Osteoblast (primary cell): ENCODE data around the gene UBE2Q2. TPM values are rescaled to one million over a fixed set of nuclear protein-coding genes. Genes with fewer than 3 reads are reported as not detected.
"Not testable (repeated sequence)": the region's sequence is repeated elsewhere in the genome, so short reads cannot be mapped to it uniquely, and the experiment has no call there.

Experiments used
- DNase-seq: peaks from one replicate; pipeline ENCODE4 v3.0.0; 2011; ENCODE audit warnings: low spot score, mixed read lengths; ENCODE audit not compliant: insufficient read length; ENCODE audit errors: missing footprints
- H2AFZ ChIP-seq: 2 replicates; pipeline ENCODE4 v1.6.0; 2011; ENCODE audit warnings: mild to moderate bottlenecking, low read length
- H3K27ac ChIP-seq: 2 replicates; pipeline ENCODE4 v1.5.1; 2011; ENCODE audit warnings: mild to moderate bottlenecking, low read depth, low read length, moderate library complexity
- H3K27me3 ChIP-seq: 2 replicates; pipeline ENCODE4 v1.6.0; 2012; ENCODE audit warnings: mild to moderate bottlenecking, control low read depth, inconsistent platforms, low read length, moderate library complexity; ENCODE audit not compliant: insufficient read depth
- H3K36me3 ChIP-seq: 2 replicates; pipeline ENCODE4 v1.5.1; 2011; ENCODE audit warnings: mild to moderate bottlenecking, low read length, control low read depth, moderate library complexity; ENCODE audit not compliant: insufficient read depth
- H3K4me1 ChIP-seq: 2 replicates; pipeline ENCODE4 v1.5.1; 2011; ENCODE audit warnings: mild to moderate bottlenecking, low read length, control low read depth, moderate library complexity; ENCODE audit not compliant: insufficient read depth
- H3K4me2 ChIP-seq: 2 replicates; pipeline ENCODE4 v1.6.0; 2011; ENCODE audit warnings: mild to moderate bottlenecking, low read length; ENCODE audit not compliant: insufficient read depth
- H3K4me3 ChIP-seq: fragments of 200-600 bp; sonication (generic); 3 replicates; pipeline ENCODE4 v1.5.1; 2012; ENCODE audit warnings: mild to moderate bottlenecking, low read length, inconsistent platforms; ENCODE audit not compliant: insufficient read depth
- H3K79me2 ChIP-seq: 2 replicates; pipeline ENCODE4 v1.6.0; 2012; ENCODE audit warnings: mild to moderate bottlenecking, low read length, control low read depth, inconsistent platforms; ENCODE audit not compliant: insufficient read depth
- H3K9me3 ChIP-seq: 2 replicates; pipeline ENCODE4 v1.5.1; 2011; ENCODE audit warnings: low read depth, low read length, control low read depth
- H4K20me1 ChIP-seq: 2 replicates; pipeline ENCODE4 v1.6.0; 2012; ENCODE audit warnings: mild to moderate bottlenecking, low read length, control low read depth; ENCODE audit not compliant: insufficient read depth
- CTCF ChIP-seq: IDR thresholded peaks from 2 replicates; pipeline ENCODE4 v1.5.1; 2011; ENCODE audit warnings: mild to moderate bottlenecking, low read depth, low read length, moderate library complexity; ENCODE audit errors: extremely low read depth
- total RNA-seq: library from RNA; depleted of rRNA; stranded (reverse); fragments of >200 nt; gene quantifications from 2 replicates; pipeline ENCODE4 v1.2.3, GENCODE V29; 2012

Gene UBE2Q2
- total RNA-seq, 1 donor, result 66.2 TPM

- H3K27me3 ChIP-seq, result no peaks in the 10 kb centered on the region
- TF ChIP-seq CTCF, result no peak
- H3K4me1 ChIP-seq, result no peaks in the 10 kb centered on the region
- H3K36me3 ChIP-seq, result peaks cover 6% of the 10 kb centered on the region
- no peak overlapping the region for H3K4me3 ChIP-seq
- H2AFZ ChIP-seq, result no peak overlapping the region
- no peak overlapping the region for H3K4me2 ChIP-seq
- H3K9me3 ChIP-seq, result no peaks in the 10 kb centered on the region
- DNase-seq, result no peak
- no peak overlapping the region for H3K27ac ChIP-seq
- peaks cover 14% of the 10 kb centered on the region for H4K20me1 ChIP-seq
- H3K79me2 ChIP-seq, result peaks cover 66% of the 10 kb centered on the region
Observed at GRCh38 chr15:75857886-75858285, 14.6 kb downstream of the UBE2Q2 start.

GRCh38 chr15:75861750-75862402, 18.6 kb downstream of the UBE2Q2 start:
- peaks cover 72% of the 10 kb centered on the region for H3K79me2 ChIP-seq
- H3K27me3 ChIP-seq, result no peaks in the 10 kb centered on the region
- H4K20me1 ChIP-seq, result peaks cover 5% of the 10 kb centered on the region
- TF ChIP-seq CTCF, result no peak
- no peak for DNase-seq
- H2AFZ ChIP-seq, result no peak overlapping the region
- no peak overlapping the region for H3K27ac ChIP-seq
- no peak overlapping the region for H3K4me3 ChIP-seq
- H3K4me1 ChIP-seq, result no peaks in the 10 kb centered on the region
- H3K36me3 ChIP-seq, result peaks cover 7% of the 10 kb centered on the region
- no peak overlapping the region for H3K4me2 ChIP-seq
- H3K9me3 ChIP-seq, result no peaks in the 10 kb centered on the region

GRCh38 chr15:75862796-75863195, 19.5 kb downstream of the UBE2Q2 start:
- Histone ChIP-seq H2AFZ (no peak overlapping the region), H3K79me2 (peaks cover 79% of the 10 kb centered on the region), H3K4me3 (no peak overlapping the region), H3K36me3 (peaks cover 7% of the 10 kb centered on the region), H3K9me3 (no peaks in the 10 kb centered on the region), H4K20me1 (peaks cover 5% of the 10 kb centered on the region), H3K27ac (no peak overlapping the region), H3K4me1 (no peaks in the 10 kb centered on the region), H3K4me2 (no peak overlapping the region), H3K27me3 (no peaks in the 10 kb centered on the region)
- TF ChIP-seq CTCF, result no peak
- DNase-seq, result no peak

- H3K27ac ChIP-seq, result no peak overlapping the region
- no peak for TF ChIP-seq CTCF
- H3K79me2 ChIP-seq, result peaks cover 71% of the 10 kb centered on the region
- no peak overlapping the region for H2AFZ ChIP-seq
- H3K4me3 ChIP-seq, result no peak overlapping the region
- no peaks in the 10 kb centered on the region for H3K4me1 ChIP-seq
- H3K9me3 ChIP-seq, result no peaks in the 10 kb centered on the region
- no peak for DNase-seq
- peaks cover 10% of the 10 kb centered on the region for H3K36me3 ChIP-seq
- no peaks in the 10 kb centered on the region for H3K27me3 ChIP-seq
- peaks cover 5% of the 10 kb centered on the region for H4K20me1 ChIP-seq
- H3K4me2 ChIP-seq, result no peak overlapping the region
Observed at GRCh38 chr15:75864213-75865059, 21.2 kb downstream of the UBE2Q2 start.

- H3K27me3 ChIP-seq, H3K4me2 ChIP-seq, H2AFZ ChIP-seq, H4K20me1 ChIP-seq, H3K27ac ChIP-seq, H3K4me3 ChIP-seq, H3K9me3 ChIP-seq, H3K4me1 ChIP-seq, DNase-seq: not testable (repeated sequence)
- Histone ChIP-seq H3K36me3 (peaks cover 12% of the 10 kb centered on the region), H3K79me2 (peaks cover 64% of the 10 kb centered on the region)
Observed at GRCh38 chr15:75866045-75866444, 22.8 kb downstream of the UBE2Q2 start.
